22Rv1 (cell line): ENCODE measurements around the gene SAV1.
"Not testable (repeated sequence)": the region's sequence is repeated elsewhere in the genome, so short reads cannot be mapped to it uniquely, and the experiment has no call there.

Experiments
- H3K27ac ChIP-seq: fragments of 450-650 bp; 2 replicates; pipeline ENCODE4 v1.5.1; 2017
- ZFX ChIP-seq: fragments of 450-650 bp; IDR thresholded peaks from 2 replicates; pipeline ENCODE4 v1.6.1; 2017; ENCODE audit warnings: antibody characterized with exemption, borderline replicate concordance
- TF ChIP-seq, protein P1 (sequence below): fragments of 450-650 bp; IDR thresholded peaks from 2 replicates; pipeline ENCODE4 v1.5.1; 2017; ENCODE audit warnings: mild to moderate bottlenecking

SAV1 gene

DNA sequence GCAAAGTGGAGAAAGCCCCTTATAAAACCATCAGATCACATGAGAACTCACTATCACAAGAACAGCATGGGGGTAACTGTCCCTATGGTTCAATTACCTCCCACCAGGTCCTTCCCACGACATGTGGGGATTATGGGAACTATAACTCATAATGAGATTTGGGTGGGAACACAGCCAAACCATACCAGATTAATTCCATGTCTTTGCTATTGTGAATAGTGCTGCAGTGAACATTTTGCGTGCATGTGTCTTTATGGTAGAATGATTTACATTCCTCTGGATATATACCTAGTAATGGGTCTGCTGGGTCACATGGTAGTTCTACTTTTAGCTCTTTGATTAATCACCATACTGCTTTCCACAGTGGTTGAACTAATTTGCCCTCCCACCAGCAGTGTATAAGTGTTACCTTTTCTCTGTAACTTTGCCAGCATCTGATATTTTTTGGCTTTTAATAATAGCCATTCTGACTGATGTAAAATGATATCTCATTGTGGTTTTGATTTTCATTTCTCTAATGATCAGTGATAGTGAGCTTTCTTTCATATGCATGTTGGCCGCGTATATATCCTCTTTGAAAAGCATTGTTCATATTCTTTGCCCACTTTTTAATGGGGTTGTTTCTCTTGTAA, 29.7 kb upstream of the SAV1 start:
- TF ChIP-seq ZFX: no peak
- TF ChIP-seq, protein P1, sequence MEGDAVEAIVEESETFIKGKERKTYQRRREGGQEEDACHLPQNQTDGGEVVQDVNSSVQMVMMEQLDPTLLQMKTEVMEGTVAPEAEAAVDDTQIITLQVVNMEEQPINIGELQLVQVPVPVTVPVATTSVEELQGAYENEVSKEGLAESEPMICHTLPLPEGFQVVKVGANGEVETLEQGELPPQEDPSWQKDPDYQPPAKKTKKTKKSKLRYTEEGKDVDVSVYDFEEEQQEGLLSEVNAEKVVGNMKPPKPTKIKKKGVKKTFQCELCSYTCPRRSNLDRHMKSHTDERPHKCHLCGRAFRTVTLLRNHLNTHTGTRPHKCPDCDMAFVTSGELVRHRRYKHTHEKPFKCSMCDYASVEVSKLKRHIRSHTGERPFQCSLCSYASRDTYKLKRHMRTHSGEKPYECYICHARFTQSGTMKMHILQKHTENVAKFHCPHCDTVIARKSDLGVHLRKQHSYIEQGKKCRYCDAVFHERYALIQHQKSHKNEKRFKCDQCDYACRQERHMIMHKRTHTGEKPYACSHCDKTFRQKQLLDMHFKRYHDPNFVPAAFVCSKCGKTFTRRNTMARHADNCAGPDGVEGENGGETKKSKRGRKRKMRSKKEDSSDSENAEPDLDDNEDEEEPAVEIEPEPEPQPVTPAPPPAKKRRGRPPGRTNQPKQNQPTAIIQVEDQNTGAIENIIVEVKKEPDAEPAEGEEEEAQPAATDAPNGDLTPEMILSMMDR: no peak
- H3K27ac ChIP-seq: no peak overlapping the region

DNA sequence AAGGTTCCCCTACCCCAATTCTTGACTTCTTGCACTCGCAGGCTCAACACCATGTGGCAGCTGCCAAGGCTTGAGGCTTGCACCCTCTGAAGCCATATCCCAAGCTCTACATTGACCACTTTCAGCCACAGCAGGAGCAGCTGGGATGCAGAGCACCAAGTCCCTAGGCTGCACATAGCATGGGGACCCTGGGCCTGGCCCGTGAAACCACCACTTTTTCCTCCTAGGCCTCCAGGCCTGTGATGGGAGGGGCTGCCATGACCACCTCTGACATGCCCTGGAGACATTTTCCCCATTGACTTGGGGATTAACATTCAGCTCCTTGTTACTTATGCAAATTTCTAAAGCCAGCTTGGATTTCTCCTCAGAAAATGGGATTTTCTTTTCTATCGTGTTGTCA, 26.2 kb upstream of the SAV1 start:
- H3K27ac ChIP-seq: not testable (repeated sequence)

GRCh38 chr14:50688875-50689274, 20.8 kb upstream of the SAV1 start:
- TF ChIP-seq, protein P1: no peak
- TF ChIP-seq ZFX: no peak
- H3K27ac ChIP-seq: no peak overlapping the region

- TF ChIP-seq, protein P1: no peak
- TF ChIP-seq ZFX: no peak
These were observed 11.6 kb upstream of the SAV1 start for GRCh38 chr14:50679674-50680073.

GRCh38 chr14:50678163-50678562, 10.1 kb upstream of the SAV1 start:
- no peak overlapping the region for H3K27ac ChIP-seq
- TF ChIP-seq, protein P1: no peak
- TF ChIP-seq ZFX: no peak

More at GRCh38 chr14:50679674-50680073, 11.6 kb upstream of the SAV1 start:
- H3K27ac ChIP-seq: no peak overlapping the region

- TF ChIP-seq, protein P1: no peak
- TF ChIP-seq ZFX: no peak
- no peak overlapping the region for H3K27ac ChIP-seq
These were observed 9.5 kb upstream of the SAV1 start for GRCh38 chr14:50677527-50678063.

- no peak for TF ChIP-seq ZFX
- TF ChIP-seq, protein P1: no peak
- H3K27ac ChIP-seq: no peak overlapping the region
These were observed 8.9 kb upstream of the SAV1 start for GRCh38 chr14:50676814-50677516.
